Muscle of leg (tissue), 11 donors: ENCODE results near the gene E2F7. TPM values are rescaled to one million over a fixed set of nuclear protein-coding genes. Genes with fewer than 3 reads are reported as not detected.

Source experiments
- DNase-seq: peaks from one replicate; pipeline ENCODE4 v3.0.0; 2013
- H3K27ac ChIP-seq: one replicate; pipeline ENCODE4 v1.5.1; 2013; ENCODE audit warnings: mild to moderate bottlenecking, low read length, control low read depth
- H3K27me3 ChIP-seq: one replicate; pipeline ENCODE4 v1.6.1; 2013; ENCODE audit warnings: low read length; ENCODE audit not compliant: control insufficient read depth, insufficient read depth
- H3K36me3 ChIP-seq: one replicate; pipeline ENCODE4 v1.6.1; 2013; ENCODE audit warnings: low read length; ENCODE audit not compliant: control insufficient read depth, insufficient read depth
- H3K4me1 ChIP-seq: one replicate; pipeline ENCODE4 v1.6.1; 2013; ENCODE audit warnings: low read length; ENCODE audit not compliant: control insufficient read depth, insufficient read depth
- H3K4me3 ChIP-seq: one replicate; pipeline ENCODE4 v1.5.1; 2013; ENCODE audit warnings: low read length, control low read depth
- H3K9me3 ChIP-seq: replicated peaks from 2 replicates; pipeline ENCODE4 v1.6.1; 2013; ENCODE audit warnings: low read depth, low read length; ENCODE audit not compliant: control insufficient read depth
- WGBS: methylation state at CpG from one replicate; pipeline ENCODE4 v1.1.5; 2013; ENCODE audit warnings: missing lambda C conversion rate; ENCODE audit not compliant: insufficient coverage; 5-methylcytosine and 5-hydroxymethylcytosine counted together
- polyA plus RNA-seq, 8 donors: library from polyadenylated mRNA; unstranded; fragments of 120-200 nt; gene quantifications; one replicate each; pipeline versions ENCODE4 v1.2.1 to v1.2.3, GENCODE V29; 2013; ENCODE audit warnings: inconsistent platforms in 1 of 8, low replicate concordance in 1 of 8; ENCODE audit not compliant: insufficient read length in 8 of 8, insufficient read depth in 1 of 8
- total RNA-seq: library from RNA; stranded (reverse); fragments of 120-200 nt; gene quantifications from one replicate; pipeline ENCODE4 v1.2.4, GENCODE V29; 2013

The E2F7 gene
- total and polyA plus RNA-seq, 9 donors: 2.9 to 5.2 (median 3.4) TPM

DNA sequence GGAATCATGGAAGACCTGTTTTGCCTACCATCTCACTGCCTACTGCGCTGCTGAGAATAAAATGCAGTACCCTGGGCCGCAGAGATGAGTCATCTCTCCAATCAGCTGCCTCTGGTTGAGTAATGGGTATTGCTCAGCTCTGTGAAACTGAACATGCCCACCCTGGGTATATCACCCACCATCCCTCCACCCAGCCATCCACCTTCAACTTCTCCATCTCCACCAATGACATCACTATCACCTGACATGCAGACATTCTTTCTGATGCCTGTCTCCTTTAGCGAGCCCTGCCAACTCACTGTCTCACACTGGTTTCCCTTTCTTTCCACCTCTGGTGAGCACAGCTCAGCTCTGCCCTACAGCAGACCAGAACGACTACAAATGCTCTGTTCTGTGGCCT lies 33.6 kb downstream of the E2F7 start:
- Histone ChIP-seq H3K4me1 (no peaks in the 10 kb centered on the region), H3K36me3 (peaks cover 22% of the 10 kb centered on the region), H3K4me3 (no peak overlapping the region), H3K27ac (no peak overlapping the region), H3K9me3 (no peaks in the 10 kb centered on the region), H3K27me3 (no peaks in the 10 kb centered on the region)
- WGBS: 88% methylated on average over 2 of the region's 4 CpGs
- no peak for DNase-seq

DNA sequence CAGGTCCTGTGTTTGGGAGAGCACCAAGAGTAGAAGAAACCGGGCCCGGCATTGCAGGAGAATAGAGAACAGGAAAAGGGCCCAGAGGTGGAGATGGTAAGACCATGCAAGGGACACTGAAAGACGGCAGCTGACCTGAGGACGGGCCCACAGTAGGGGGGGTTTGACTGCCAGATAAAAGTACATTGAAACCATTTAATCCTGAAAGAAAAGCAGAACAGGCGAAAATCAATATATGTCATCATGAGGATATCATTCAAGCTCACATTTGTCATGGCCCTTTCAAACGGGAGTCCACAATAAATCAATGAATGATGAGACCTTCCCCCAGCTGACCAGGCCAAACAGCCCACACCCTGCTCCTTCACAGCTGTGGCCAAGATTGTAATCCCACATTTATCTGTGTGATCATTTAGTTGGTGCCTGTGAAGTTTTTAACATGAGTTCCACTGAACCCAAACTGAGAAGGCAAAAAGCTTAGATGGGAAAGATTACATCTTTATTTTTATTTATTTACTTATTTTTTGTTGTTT lies 39.5 kb downstream of the E2F7 start:
- Histone ChIP-seq H3K4me1 (no peaks in the 10 kb centered on the region), H3K27me3 (no peaks in the 10 kb centered on the region), H3K9me3 (no peaks in the 10 kb centered on the region), H3K36me3 (peaks cover 26% of the 10 kb centered on the region), H3K27ac (no peak overlapping the region), H3K4me3 (no peak overlapping the region)
- no peak for DNase-seq
- 94% methylated on average over 4 of the region's 6 CpGs for WGBS

DNA sequence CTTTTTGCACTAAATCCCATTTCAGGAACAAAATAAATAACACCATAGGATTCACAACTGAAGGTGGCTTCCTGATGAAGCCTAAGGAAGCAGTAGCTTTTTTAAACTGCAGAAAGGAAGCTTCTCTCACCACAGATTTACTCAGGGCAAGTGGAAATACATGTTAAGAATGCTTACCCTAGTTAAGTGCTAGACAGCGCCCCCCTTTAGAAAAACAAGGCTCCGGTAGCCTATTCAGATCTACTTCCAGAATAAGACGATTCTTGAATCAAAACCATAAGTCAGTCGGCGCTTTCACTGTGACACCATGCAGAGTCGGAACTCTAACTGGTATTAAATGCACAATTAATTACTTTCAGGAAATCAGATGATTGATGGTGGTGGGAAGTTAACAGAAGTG lies 41.9 kb downstream of the E2F7 start:
- no peaks in the 10 kb centered on the region for H3K4me1 ChIP-seq
- no peak overlapping the region for H3K4me3 ChIP-seq
- 81% methylated on average over 4 of the region's 6 CpGs for WGBS
- no peaks in the 10 kb centered on the region for H3K27me3 ChIP-seq
- no peak for DNase-seq
- H3K36me3 ChIP-seq: peaks cover 26% of the 10 kb centered on the region
- no peaks in the 10 kb centered on the region for H3K9me3 ChIP-seq
- H3K27ac ChIP-seq: no peak overlapping the region

DNA sequence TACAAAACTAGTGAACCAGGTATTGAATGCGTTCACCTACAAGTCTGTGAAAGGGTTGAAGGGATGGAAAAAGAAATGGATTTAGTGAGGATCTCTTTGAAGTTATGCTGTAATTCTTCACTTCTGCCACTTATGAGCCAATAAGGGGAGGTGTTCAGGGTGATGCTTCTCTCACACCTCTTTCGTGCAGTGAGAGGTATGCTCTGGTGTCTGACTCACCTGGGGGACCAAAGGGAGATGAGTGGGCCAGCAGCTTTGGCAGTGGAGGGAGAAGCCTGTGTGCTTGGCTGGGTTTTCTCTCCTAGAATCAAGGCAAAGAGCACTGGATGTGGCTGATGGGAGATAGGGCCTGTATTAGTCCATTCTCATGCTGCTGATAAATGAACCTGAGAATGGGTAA lies 45.4 kb downstream of the E2F7 start:
- 69% methylated on average over 2 of the region's 2 CpGs for WGBS
- no peaks in the 10 kb centered on the region for H3K27me3 ChIP-seq
- H3K9me3 ChIP-seq: no peaks in the 10 kb centered on the region
- H3K36me3 ChIP-seq: peaks cover 18% of the 10 kb centered on the region
- H3K4me1 ChIP-seq: no peaks in the 10 kb centered on the region
- no peak overlapping the region for H3K27ac ChIP-seq
- DNase-seq: no peak
- no peak overlapping the region for H3K4me3 ChIP-seq

DNA sequence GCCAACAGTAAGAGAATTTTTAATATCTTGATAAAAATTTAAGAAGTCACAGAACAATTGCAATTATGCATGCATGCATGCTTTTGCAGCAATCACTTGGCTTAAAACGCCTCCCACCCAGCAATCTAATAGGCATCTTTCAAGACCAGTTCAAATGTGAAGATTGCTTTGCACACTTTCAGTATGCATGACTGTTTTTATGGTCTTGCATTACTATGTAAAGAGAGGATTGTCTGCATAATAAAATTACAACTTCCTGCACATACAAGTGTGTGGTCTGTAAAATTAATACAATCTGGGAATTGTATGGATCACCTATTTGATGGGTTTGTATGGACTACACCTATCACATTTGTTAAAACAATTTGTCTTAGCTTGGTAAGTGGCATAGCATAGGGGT lies 48.8 kb downstream of the E2F7 start:
- no peak for DNase-seq
- no peak overlapping the region for H3K4me3 ChIP-seq
- no CpG with 5 or more reads among the region's 1 CpG for WGBS
- H3K27ac ChIP-seq: no peak overlapping the region
- H3K27me3 ChIP-seq: no peaks in the 10 kb centered on the region
- H3K4me1 ChIP-seq: no peaks in the 10 kb centered on the region
- no peaks in the 10 kb centered on the region for H3K9me3 ChIP-seq
- peaks cover 8% of the 10 kb centered on the region for H3K36me3 ChIP-seq

DNA sequence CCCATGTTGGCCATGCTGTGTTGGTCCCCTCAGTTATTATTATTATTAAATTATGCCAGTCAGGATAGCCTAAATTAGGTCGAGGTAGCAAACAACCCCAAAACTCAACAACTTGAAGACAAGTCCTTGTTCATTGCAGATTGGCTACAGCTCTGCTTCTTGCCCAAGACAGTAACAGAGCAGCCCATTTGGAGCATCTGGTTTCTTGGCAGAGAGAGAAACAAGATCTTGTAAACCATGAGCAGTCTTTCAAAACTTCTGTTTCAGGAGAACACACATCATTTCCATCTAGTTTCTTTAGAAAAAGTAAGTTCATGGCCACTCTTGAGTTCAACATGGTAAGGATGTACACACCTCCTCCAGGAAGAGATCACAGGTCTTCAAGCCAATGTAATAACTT lies 52.3 kb downstream of the E2F7 start:
- H3K27ac ChIP-seq: no peak overlapping the region
- no peaks in the 10 kb centered on the region for H3K4me1 ChIP-seq
- H3K36me3 ChIP-seq: no peaks in the 10 kb centered on the region
- no peak for DNase-seq
- no peak overlapping the region for H3K4me3 ChIP-seq
- no peaks in the 10 kb centered on the region for H3K27me3 ChIP-seq
- no peaks in the 10 kb centered on the region for H3K9me3 ChIP-seq
- no CpG with 5 or more reads among the region's 1 CpG for WGBS

DNA sequence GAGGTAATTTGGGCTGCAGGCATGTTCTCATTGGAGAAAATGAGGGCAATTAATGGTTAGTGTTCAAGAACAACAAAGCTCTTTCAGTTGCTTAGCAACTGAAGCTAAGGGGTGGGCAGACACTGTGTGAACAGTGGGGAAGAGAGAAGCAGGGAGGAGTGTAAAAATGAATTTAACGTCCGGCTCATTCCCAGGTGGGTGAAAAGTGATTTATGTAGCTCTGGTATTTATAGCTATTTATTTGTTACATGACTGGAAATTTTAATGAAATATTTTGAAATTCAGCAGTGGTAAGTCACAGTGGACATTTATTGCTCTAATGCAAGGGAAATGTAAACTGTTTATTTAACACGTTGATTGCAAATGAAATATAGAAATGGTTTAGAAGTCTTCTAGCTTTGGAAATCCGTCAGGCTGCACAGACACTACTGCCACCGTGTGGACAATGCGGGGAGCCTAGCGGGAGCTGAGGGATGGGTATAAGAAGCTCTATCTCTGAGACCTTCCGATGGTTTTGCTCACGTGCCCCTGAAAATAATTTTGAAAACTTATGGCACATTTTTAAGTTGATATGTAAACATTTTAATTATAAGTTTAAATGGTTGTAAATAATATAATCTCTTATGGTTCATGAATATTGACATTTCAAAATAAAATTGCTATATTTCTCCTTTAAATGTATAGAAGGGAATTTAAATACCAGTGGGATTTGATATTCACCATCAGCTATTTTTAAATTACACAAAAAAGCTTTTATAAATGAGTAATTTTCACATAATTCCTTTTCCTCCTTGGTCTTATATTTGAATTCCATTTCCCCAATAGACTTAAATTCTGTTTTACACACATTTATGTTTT lies 54.4 kb downstream of the E2F7 start:
- no peaks in the 10 kb centered on the region for H3K36me3 ChIP-seq
- DNase-seq: peak; percentile 89
- H3K4me1 ChIP-seq: no peaks in the 10 kb centered on the region
- no peak overlapping the region for H3K27ac ChIP-seq
- WGBS: 0% methylated on average over 4 of the region's 9 CpGs
- no peak overlapping the region for H3K4me3 ChIP-seq
- no peaks in the 10 kb centered on the region for H3K27me3 ChIP-seq
- no peaks in the 10 kb centered on the region for H3K9me3 ChIP-seq

DNA sequence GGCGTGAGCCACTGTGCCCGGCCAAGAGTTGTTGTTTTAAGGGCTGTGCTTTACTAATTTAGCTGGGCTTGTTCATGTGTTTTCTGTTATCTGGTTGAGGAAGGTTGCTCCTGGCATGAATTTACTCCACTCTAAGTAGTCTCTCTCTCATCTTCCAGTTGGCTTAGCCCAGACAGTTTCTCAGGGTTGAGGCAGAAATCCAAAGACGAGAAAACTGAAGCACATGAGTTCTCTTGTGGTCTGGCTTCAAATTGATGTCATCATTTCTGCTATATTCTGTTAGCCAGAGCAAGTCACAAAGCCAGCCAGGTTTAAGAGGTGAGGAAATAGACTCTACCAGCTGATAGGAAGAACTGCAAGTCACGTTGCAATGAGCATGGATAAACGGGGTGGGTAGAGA lies 57.9 kb downstream of the E2F7 start:
- WGBS: 53% methylated on average over 4 of the region's 5 CpGs
- DNase-seq: peak; percentile 76

DNA sequence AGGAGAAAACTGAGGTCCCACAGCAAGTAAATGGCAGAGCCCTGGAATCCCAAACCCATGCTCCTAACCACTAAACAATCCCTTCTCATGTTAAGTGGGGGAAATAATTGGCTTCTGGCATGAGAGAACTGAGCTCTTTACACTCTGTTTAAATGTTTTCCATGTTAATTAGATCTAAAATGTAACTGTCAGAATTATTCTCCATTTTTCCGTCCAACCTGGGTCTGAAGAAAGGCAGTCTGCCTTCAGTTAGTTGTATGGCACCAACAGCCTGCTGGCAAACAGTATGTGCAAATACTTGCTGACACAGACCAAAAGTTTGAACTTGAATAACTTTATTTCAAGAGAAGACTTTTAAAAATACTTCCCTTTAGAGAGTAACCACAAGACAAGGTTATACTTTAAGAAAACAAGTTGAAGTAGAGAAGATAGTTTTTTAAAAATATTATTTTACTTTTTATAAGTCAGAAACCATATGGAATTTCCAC lies 59.7 kb downstream of the E2F7 start:
- peak; percentile 46 for DNase-seq
- Histone ChIP-seq H3K9me3 (no peaks in the 10 kb centered on the region), H3K4me1 (no peaks in the 10 kb centered on the region), H3K36me3 (no peaks in the 10 kb centered on the region), H3K27me3 (no peaks in the 10 kb centered on the region), H3K27ac (no peak overlapping the region), H3K4me3 (no peak overlapping the region)
- WGBS: no CpG with 5 or more reads among the region's 1 CpG

More for the DNA sequence above, 57.9 kb downstream of the E2F7 start:
- Histone ChIP-seq H3K4me3 (no peak overlapping the region), H3K27me3 (no peaks in the 10 kb centered on the region), H3K9me3 (no peaks in the 10 kb centered on the region), H3K36me3 (no peaks in the 10 kb centered on the region), H3K4me1 (no peaks in the 10 kb centered on the region), H3K27ac (no peak overlapping the region)

DNA sequence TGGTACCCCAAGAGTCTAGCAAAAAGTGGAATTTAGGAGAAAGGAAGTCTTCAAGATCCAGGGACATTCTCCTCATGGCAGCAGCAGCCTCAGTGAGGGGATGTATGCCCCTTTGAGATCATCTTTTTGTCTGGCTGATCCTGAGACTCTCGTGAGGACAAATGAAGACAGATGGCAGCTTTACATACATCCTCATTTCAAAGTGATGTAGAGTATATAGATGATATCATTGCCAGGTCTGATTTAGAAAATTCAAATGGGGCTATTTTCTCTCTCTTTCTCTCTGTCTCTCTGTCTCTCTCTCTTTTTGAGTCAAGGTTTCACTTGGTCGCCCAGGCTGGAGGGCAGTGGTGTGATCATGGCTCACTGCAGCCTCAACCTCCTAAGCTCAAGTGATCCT lies 61.5 kb downstream of the E2F7 start:
- WGBS: no CpG with 5 or more reads among the region's 2 CpGs
- Histone ChIP-seq H3K4me1 (no peaks in the 10 kb centered on the region), H3K36me3 (no peaks in the 10 kb centered on the region), H3K27me3 (no peaks in the 10 kb centered on the region), H3K9me3 (no peaks in the 10 kb centered on the region), H3K4me3 (no peak overlapping the region), H3K27ac (no peak overlapping the region)
- no peak for DNase-seq
